CD4-positive, alpha-beta T cell treated with Interleukin-17A for 1 hour (primary cell): Measurements from ENCODE around the gene SLC43A1.

Experiments
- DNase-seq: peaks from one replicate; pipeline ENCODE4 v3.0.0-alpha.2; 2020

SLC43A1 gene

DNA sequence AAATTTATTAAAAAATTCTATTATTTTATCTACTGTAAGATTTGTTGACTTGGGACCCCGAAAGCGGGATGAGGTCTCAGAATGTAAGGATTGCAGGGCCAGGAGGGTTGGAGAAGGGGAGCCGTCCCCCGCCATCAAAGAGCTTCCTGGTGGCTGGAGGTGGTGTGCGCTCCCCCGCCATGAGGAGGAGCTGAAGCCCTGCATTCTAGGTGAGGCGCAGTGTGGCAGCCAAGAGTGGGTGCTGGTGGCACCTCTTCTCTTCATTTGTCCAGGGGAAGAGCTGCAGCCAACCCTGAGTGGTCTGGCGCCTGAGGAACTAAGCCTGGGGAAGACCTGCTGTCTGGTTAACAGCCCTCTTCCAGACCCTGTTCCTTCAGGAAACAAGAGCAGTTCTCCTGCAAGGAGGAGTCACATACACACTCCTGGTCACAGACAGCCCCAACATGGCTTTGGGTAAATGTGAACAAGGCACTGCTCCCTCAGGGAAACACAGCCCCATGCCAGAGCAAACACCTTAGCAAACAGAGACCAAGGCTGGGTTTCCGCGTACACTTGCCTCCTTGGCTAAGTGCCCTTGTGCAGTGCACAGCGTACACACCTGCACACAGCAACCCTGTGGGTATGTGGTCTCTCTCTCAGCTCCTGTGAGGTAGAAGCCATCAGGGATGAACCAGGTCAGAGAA, 37.9 kb downstream of the SLC43A1 start:
- no peak for DNase-seq

DNA sequence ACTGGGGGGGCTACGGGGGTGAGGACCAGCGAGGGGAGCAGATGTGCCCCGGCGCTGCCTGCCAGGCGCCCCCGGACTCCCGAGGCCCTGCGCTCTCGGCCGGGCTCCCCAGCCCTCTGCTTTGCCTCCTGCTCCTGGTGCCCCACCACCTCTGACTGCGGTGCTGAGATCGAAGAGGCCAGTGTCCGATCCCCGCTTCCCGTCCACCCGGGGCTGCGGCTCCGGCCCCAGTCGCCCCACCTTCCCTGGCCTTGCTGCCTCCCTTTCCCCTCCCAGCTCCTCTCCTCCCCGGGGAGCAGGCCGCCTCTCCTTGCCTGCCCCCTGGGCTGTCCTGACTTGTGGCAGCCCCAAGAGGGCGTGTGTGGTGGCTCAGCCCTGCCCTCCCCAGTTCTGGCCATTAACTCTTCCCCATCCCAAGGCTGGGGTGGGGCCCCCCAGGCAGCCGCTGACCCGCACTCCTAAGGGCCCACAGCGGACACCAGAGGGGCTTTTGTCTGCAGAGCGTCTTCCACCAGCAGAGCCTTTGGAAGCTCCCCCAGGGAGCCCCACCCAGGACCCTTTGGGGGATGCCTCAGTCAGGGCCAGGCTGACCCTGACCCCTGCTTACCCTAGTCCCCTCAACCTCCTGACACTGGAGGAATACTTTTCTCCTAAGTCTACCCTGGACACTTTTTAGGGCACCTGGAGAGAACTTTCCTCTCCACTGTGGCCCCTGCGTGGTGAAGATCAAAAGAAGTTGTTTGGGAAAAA, 38.6 kb downstream of the SLC43A1 start:
- peak; percentile 30 for DNase-seq

DNA sequence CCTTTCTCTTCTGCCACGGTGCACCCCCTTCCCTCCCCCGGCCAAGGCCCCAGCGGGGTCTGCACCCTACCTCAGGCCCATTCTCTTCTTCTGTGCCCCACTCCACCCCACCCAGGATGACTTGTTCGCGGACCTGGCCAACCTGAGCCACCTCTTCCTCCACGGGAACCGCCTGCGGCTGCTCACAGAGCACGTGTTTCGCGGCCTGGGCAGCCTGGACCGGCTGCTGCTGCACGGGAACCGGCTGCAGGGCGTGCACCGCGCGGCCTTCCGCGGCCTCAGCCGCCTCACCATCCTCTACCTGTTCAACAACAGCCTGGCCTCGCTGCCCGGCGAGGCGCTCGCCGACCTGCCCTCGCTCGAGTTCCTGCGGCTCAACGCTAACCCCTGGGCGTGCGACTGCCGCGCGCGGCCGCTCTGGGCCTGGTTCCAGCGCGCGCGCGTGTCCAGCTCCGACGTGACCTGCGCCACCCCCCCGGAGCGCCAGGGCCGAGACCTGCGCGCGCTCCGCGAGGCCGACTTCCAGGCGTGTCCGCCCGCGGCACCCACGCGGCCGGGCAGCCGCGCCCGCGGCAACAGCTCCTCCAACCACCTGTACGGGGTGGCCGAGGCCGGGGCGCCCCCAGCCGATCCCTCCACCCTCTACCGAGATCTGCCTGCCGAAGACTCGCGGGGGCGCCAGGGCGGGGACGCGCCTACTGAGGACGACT, 39.3 kb downstream of the SLC43A1 start:
- peak; percentile 25 for DNase-seq

DNA sequence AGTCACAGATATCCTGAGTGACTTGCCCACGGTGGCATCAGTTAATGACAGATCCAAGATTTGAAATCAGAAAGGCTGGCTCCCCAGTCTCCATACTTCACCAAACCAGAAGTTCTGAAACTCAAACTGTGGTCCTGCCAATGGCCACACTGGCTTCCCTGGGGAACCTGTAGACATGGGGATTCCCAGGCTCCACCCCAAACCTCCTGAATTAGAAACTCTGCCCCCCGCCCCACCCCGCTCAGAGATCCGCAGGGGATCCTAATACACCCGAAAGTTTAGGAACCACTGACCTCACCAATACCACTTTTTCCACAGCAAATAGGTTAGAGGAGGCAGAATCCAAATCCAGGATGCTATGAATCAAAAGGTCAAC, 39.8 kb downstream of the SLC43A1 start:
- no peak for DNase-seq

DNA sequence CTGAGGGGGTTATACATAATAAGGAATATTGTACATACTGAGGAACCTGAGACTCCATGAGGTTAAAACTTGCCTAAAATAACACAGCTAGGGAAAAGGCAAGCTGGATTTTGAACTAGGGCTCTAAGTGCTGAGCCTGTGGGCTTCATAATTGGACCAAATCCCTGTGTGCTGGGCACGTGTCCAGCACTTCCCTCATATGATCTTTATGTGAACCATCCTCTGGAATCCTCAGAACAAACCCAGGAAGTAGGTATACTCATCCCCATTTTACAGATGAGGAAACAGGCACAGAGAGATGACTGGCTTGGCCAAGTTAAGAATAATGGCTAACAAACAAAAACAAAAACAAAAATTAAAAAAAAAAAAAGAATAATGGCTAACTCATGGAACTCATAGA, 40.3 kb downstream of the SLC43A1 start:
- DNase-seq: no peak

DNA sequence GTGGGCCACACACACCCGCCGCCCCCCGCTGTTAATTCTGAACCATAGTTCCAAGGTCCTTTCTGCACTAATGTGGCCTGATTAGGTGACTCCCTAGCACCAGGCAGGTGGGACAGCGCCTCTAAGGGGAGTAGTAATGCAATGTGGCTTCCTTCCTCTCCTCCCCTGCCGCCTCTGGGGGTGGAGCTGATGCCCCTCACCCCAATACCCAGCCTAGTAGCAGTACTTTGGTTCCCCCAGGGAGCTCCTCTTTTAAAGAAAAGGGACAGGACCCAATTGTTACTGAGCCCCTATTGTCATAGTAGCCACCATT, 40.7 kb downstream of the SLC43A1 start:
- no peak for DNase-seq

DNA sequence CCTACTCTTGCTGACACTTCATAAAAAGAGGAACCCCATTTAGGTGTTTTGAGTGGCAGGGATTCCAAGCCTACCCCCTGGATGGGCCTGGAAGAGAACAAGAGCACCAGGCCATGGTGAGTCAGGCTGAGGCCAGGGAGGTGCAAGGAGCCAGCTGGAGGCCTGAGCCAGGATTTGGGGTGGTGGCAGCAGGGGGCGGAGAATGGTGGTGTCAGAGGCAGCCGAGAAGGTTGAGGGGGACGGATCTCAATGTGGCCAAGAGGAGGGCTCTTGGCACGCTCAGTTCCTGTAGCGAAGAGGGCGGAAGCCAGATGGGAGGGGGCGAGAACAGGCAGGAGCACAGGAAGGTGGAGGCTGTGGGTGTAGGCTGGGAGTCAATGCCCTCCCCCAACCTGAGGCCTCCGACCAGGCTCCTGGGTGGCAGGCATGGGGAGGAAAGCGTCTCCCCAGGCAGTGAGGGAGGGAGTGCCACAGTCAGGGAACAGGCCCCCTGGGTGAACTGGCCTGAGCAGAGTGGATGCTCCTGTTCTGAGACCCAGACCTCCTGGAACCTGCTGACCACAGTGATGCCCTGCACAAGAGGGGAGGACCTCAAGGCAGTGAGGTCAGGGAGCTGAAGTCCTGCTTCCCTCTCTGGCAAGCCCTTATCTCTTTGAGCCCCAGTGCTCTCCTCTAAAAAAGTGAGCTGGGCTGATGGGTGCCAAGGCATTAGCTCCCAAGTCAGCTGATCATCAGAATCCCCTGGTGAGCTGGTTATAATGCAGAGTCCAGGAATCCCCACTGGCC, 41.3 kb downstream of the SLC43A1 start:
- DNase-seq: peak; percentile 43

DNA sequence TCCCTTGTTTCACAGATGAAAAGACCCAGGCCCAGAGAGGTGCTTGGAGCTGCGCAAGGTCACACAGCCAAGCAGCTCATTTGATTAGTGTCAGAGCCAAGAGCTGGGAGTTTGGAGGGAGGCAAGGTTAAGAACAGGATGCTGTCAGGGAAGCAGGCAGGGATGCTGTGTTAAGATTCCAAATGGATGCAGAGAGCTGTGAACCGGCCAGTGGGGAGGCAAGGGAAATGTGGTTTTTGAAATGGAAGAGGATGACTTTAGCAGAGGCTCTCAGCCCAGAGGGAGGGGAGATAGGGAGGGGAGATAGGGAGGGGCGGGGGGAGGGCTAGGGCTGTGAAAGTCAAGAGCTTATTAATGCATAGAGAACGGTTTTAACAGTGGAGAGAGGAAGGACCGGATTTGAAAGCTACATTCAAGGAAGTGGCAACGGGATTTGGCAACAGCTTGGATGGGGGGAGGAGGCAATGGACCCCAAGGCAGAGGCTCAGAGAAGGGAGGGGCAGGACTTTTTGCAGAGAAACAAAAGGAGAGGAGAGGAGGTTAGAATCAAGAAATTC, 42.1 kb downstream of the SLC43A1 start:
- no peak for DNase-seq

DNA sequence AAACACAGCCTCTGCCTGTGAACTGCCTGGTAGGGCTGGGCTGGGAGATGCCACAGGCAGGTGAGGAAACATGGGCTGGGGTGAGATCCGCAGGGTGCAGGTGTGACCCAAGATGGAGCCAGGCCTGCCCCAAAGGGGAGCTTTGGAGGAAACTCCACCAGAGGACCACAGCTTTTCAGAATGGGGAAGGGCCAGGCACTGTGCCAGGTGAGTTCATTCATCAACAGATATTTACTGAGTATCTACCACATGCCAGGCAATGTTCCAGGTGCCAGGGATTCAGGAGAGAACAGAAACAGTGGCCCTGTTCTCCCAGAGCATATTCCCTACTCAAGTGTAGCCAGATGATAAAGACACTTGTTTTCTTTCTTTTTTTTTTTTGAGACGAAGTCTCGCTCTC, 44.0 kb downstream of the SLC43A1 start:
- no peak for DNase-seq

DNA sequence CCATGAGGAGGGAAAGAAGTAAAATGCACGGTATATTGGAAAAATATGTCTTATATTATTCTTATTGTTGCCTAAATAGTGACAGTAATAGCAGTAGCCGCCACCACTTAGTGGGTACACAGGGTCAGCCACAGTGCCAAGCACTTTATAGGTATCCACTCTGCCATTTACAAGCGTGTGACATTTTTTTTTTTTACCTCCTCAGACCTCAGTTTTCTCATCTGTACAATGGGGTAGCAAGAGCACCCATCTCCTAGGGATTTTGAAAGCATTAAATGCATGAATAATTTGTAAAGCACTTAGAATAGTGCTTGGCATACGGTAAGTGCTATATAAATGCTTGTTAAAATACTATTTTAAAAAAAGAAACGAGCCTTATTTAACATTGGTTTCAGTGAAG, 46.2 kb downstream of the SLC43A1 start:
- no peak for DNase-seq

DNA sequence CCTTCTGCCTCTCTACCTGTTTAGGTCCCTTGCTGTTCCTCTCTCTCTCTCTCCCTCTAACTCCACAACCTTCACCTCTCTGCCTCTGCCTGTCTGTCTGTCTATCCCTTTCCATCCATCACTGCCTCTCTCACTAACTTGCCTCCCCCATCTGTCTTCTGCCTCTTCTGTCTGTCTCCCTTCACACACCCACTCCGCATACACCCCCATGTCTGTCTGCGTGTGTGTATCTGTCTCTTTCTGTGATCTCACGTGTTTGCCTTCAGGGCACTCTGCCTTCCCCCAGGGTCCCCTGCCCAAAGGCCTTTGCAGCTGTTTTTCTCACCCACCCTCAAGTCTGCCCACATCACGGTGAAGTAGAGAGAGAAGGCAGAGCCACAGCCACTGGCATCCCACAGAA, 47.2 kb downstream of the SLC43A1 start:
- DNase-seq: no peak

DNA sequence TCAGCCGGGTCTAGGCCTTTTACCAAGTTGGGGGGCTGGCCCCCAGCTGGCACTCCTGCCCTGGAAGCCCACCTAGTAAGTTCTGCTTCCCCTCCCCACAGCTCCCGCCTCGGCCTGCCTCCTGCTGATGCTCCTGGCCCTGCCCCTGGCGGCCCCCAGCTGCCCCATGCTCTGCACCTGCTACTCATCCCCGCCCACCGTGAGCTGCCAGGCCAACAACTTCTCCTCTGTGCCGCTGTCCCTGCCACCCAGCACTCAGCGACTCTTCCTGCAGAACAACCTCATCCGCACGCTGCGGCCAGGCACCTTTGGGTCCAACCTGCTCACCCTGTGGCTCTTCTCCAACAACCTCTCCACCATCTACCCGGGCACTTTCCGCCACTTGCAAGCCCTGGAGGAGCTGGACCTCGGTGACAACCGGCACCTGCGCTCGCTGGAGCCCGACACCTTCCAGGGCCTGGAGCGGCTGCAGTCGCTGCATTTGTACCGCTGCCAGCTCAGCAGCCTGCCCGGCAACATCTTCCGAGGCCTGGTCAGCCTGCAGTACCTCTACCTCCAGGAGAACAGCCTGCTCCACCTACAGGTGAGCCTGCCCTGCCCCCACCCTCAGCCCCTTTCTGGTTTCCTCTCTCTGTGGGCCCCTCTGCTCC, 47.9 kb downstream of the SLC43A1 start:
- no peak for DNase-seq

DNA sequence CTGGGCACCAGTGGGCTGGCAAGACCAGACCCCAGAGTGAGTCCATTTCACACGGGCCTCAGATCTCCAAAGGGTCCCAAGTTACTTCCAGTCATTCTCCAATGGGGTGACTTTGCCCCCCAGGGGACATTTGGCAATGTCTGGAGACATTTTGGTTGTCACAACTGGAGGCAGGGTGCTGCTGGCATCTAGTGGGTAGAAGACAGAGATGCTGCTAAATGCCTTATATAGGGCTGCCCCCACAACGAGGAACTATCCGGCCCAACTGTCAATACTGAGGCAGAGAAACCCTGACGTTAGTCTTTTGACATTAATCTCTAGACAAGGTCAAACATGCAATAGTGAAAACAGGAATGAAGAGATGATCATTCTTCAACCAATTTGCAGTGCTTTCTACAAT, 48.8 kb downstream of the SLC43A1 start:
- DNase-seq: no peak

DNA sequence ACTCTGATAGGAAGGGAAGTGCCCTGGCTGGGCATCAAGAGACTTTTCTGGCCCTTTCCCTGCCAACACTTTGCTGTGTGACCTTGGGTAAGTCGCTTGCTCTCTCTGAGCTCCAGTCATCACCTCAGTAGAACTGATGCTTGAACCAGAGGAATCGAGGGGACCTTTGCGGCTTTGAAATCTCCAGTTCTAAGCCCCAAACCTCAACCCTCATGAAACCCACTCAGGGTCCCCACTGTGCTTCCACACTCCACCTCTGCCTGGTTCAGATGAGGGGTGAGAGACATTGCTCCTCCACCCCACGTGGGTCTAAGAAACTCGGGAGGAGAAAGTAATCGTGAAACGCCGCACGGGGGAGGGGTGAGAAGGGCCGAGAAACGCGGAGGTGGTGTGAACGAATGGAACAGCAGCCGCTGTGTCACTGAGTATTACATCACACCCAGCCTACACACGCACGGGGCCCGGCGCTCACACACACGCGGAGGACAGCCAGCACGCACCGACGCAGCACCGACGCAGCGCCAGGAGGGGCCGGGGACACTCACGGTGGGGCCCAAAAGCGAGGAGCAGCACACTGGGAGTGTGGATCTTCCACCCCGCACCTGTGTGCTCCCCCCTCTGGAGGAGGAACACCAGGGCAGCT, 50.8 kb downstream of the SLC43A1 start:
- DNase-seq: no peak

DNA sequence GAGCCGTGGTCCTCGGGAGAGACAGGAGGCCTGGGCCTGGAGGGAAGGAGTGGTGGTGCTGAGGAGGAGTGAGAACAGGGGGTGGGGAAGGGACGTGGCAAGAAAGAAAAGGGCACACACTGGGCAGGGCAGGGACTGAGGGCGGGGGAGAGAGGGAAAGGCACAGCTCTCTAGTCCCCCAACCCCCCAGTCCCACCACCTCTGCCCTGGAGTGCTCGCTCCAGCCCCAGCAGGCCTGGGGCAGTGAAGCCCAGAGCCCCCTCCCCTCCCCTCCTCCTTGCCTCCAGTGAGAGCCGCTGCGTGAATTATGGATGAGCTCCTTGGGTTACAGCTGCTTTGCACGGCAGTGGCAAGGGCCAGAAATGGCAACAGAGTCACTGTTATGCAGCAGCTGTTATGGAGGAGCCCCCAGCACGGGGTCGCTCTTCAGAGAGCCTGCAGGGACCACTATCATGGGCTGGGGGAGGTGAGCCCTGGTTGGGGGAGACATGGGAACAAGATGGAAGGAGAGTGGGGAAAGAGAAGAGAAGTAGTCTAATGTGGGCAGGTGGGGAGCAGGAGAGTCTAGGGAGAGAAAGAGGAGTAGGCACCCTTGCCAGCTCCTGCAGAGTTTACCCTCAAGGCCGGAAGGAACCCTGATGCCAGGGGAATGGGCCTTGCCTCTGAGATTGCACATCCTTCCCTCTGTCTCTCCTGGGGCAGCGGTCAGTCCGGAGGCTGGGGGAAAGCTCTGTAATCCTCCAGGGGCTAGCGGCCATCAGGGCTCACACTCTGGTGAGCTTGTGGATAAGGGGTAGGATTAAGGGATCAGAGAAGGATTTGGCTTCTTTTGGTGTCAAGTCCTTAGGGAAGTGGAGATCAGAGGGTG, 51.6 kb downstream of the SLC43A1 start:
- no peak for DNase-seq

DNA sequence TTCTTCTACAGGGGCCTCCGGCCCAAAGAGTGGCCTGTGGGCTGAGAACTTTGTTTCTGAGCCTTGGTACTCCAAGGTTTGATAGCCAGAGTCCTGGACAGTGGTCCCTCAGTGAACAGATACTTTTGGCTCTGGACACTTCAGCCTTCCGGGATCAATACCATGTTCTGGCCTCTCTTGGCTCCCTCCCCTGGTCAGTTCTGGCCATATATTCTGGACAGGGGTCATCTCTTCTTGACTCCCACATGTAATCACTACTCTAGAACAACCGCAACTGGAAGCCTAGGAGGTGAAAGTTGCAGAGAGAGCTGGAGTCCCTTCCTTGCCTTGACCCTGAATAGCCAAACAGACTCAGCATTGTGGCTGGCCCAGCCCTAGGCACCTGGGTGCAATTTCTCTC, 52.9 kb downstream of the SLC43A1 start:
- no peak for DNase-seq

DNA sequence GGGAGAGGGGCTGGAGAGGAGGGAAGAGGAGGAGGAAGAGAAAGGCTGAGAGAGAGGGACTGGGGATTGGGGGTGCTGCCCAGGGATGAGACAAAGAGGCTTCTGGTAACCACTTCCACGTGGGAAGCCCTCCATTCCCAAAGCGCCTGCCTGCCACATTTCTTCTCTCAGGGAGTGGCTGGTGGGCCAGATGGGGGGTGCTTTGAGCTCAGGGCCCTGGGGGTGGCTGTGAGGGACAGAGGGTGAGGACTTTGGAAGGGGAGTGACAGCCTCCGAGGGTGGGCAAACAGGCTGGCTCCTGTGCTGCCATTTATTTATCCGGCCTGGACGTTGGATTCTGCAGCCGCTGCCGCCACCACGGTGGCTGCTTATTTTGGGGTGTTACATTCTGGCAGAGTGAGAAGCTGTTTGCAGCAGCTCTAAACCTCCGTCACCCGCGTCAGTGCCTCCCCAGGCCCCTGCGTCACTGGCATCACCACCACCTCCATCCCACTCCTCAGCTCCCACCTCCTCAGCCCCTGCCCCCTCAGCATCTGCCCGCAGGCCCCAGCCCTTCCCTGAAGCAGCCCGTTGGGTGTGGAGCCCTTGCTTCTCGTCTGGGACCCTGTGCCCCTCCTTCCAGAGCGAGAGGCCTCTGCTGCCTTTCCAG, 53.5 kb downstream of the SLC43A1 start:
- no peak for DNase-seq

DNA sequence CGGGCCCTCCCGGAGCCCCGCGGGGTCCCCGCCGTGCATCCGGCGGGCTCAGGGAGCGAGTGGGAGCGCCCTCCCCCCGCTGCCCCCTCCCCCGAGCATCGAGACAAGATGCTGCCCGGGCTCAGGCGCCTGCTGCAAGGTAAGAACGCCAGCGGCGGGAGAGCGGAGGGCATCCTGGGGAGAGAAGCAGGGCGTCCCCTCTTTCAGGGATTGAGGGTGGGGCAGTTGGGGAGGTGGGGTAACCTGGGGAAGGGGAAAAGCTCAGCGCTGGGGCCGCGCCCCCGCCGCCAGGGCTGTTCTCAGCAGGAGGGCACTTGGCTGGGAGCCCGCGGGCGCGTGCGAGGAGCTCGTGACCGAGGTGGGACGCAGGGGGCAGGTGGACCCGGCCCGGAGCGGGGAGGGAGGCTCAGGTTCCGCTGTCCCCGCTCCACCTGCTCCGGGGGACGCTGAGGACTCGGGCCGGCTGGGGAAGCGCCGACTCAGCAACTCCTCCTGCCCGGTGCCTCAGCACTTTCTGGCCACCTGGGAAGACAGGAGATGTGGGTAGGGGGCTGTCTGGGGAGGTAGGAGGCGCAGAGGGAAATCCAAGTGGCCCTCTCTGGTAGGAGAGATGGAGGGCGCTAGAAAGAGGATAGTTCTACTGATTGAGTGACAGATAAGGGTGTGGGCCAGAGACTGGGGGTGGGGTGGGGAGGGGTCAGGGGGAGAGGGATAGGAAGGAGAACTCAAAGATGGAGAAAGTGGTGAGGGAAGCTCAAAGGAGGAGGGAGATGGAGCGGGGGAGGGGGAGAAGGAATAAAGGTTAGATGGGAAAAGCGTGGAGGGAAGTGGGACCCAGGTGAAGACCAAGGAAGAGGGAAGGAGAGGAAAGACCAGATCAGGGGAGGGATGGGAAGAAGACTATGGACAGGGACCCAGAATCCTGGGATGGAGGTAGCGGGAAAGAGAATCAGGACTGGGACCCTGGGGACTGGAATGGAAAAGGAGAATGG, 54.4 kb downstream of the SLC43A1 start:
- DNase-seq: no peak
